ENCODE measurements around the gene VSTM2B.
"Not testable (repeated sequence)": the region's sequence is repeated elsewhere in the genome, so short reads cannot be mapped to it uniquely, and the experiment has no call there.

Gene VSTM2B

DNA sequence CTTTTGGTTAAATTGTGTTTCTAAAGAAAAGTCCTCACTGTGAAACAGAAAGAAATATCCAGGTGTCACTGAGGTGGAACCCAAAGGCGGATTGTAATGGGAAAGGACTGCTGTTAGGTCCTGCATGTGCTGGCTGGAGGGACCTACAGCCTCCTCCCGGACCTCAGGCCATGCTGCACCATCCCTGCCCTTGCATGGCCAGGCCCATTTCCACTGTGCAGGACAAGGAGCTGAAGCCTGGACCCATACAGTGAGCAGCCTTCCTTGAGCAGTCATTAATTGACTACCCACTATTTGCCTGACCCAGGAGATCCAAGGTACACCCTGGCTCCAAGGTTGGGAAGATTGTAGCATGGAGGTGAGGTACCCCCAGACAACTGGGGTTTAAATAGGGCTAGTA, 17.6 kb downstream of the VSTM2B start:
- Histone ChIP-seq H3K9ac (ENCODE audit: low read length) (no peak overlapping the region), H3K9me3 (ENCODE audit: low read length) (no peaks in the 10 kb centered on the region), H3K27ac (ENCODE audit: low read depth, low read length, poor library complexity, severe bottlenecking) (no peak overlapping the region), H3K4me2 (ENCODE audit: low read length) (no peak overlapping the region), H3F3A (ENCODE audit: insufficient read depth, low read length) (no peaks in the 10 kb centered on the region), H3K27me3 (ENCODE audit: insufficient read depth, low read length) (no peaks in the 10 kb centered on the region), H2AFZ (ENCODE audit: low read length) (no peak overlapping the region), H3K4me1 (ENCODE audit: insufficient read depth, low read length, severe bottlenecking) (no peaks in the 10 kb centered on the region), H3K79me2 (ENCODE audit: insufficient read depth, low read length) (no peaks in the 10 kb centered on the region), H4K20me1 (ENCODE audit: insufficient read depth, low read length) (no peaks in the 10 kb centered on the region), H3K36me3 (ENCODE audit: insufficient read depth, low read length) (no peaks in the 10 kb centered on the region), H3K9me2 (ENCODE audit: low read depth, low read length) (no peaks in the 10 kb centered on the region), H3K4me3 (ENCODE audit: low read depth, low read length, poor library complexity, severe bottlenecking) (no peak overlapping the region)
- TF ChIP-seq, protein P1, sequence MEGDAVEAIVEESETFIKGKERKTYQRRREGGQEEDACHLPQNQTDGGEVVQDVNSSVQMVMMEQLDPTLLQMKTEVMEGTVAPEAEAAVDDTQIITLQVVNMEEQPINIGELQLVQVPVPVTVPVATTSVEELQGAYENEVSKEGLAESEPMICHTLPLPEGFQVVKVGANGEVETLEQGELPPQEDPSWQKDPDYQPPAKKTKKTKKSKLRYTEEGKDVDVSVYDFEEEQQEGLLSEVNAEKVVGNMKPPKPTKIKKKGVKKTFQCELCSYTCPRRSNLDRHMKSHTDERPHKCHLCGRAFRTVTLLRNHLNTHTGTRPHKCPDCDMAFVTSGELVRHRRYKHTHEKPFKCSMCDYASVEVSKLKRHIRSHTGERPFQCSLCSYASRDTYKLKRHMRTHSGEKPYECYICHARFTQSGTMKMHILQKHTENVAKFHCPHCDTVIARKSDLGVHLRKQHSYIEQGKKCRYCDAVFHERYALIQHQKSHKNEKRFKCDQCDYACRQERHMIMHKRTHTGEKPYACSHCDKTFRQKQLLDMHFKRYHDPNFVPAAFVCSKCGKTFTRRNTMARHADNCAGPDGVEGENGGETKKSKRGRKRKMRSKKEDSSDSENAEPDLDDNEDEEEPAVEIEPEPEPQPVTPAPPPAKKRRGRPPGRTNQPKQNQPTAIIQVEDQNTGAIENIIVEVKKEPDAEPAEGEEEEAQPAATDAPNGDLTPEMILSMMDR (IDR thresholded peaks at IDR 0.05; ENCODE audit: low read length) = no peak
- no peak for TF ChIP-seq EZH2 (IDR thresholded peaks at IDR 0.05; ENCODE audit: borderline replicate concordance, low read length)

DNA sequence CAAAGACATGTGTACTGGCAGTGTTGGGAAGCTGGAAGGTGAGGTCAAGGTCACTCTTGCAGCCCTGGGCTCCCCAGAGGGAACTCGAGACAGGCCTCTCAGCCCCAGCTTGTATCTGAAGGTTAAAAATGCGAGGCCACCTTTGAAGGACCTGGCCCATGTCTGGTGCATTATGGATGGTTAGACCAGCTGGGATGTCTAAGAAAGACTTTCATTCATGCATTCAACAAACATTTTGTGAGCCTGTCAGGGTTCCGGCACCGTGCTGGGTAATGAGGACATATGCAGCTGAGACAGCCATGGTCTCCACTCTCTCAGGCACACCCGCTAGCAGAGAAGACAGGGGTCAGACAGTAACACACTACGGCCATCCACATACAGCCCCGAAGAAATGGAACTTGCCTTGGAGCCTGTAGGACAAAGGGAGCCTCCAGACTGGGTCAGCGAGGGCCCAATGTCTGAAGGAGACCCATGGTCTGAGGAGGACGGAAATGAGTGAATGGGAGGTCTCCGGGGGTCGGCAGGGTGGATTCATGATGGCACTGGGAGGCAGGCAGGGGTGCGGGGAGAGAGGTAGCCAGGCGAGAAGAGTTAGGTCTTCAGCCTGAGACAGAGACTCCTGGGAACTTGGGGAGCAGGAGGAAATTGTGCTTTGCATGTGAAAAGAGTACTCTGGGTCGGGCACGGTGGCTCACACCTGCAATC, 19.0 kb downstream of the VSTM2B start:
- Histone ChIP-seq H3K9me3 (ENCODE audit: low read length) (no peaks in the 10 kb centered on the region), H3K79me2 (ENCODE audit: insufficient read depth, low read length) (no peaks in the 10 kb centered on the region), H3K4me1 (ENCODE audit: insufficient read depth, low read length, severe bottlenecking) (no peaks in the 10 kb centered on the region), H3K9me2 (ENCODE audit: low read depth, low read length) (no peaks in the 10 kb centered on the region), H3K36me3 (ENCODE audit: insufficient read depth, low read length) (no peaks in the 10 kb centered on the region), H3K9ac (ENCODE audit: low read length) (no peak overlapping the region), H3K4me2 (ENCODE audit: low read length) (no peak overlapping the region), H3K4me3 (ENCODE audit: low read depth, low read length, poor library complexity, severe bottlenecking) (no peak overlapping the region), H3K27ac (ENCODE audit: low read depth, low read length, poor library complexity, severe bottlenecking) (no peak overlapping the region), H3F3A (ENCODE audit: insufficient read depth, low read length) (no peaks in the 10 kb centered on the region), H3K27me3 (ENCODE audit: insufficient read depth, low read length) (no peaks in the 10 kb centered on the region), H4K20me1 (ENCODE audit: insufficient read depth, low read length) (no peaks in the 10 kb centered on the region), H2AFZ (ENCODE audit: low read length) (no peak overlapping the region)
- TF ChIP-seq EZH2 (IDR thresholded peaks at IDR 0.05; ENCODE audit: borderline replicate concordance, low read length) = no peak
- TF ChIP-seq, protein P1 (IDR thresholded peaks at IDR 0.05; ENCODE audit: low read length) = no peak

DNA sequence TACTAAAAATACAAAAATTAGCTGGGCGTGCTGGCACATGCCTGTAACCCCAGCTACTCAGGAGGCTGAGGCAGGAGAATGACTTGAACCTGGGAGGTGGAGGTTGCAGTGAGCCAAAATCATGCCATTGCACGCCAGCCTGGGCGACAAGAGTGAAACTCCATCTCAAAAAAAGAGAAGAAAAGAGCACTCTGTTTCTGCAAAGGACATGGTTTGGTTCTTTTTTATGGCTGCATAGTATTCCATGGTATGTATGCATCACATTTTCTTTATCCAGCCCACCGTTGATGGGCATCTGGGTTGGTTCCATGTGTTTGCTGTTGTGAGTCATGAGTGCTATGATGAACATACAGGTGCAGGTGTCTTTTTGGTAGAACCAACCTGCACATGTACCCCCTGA, 19.7 kb downstream of the VSTM2B start:
- not testable (repeated sequence) for H2AFZ ChIP-seq (ENCODE audit: low read length); H3K36me3 ChIP-seq (ENCODE audit: insufficient read depth, low read length); H3K79me2 ChIP-seq (ENCODE audit: insufficient read depth, low read length); H3K4me3 ChIP-seq (ENCODE audit: low read depth, low read length, poor library complexity, severe bottlenecking); H3K27me3 ChIP-seq (ENCODE audit: insufficient read depth, low read length); H3K4me1 ChIP-seq (ENCODE audit: insufficient read depth, low read length, severe bottlenecking); H3K9me2 ChIP-seq (ENCODE audit: low read depth, low read length); H3K27ac ChIP-seq (ENCODE audit: low read depth, low read length, poor library complexity, severe bottlenecking); H3K4me2 ChIP-seq (ENCODE audit: low read length); H3F3A ChIP-seq (ENCODE audit: insufficient read depth, low read length); H4K20me1 ChIP-seq (ENCODE audit: insufficient read depth, low read length); H3K9me3 ChIP-seq (ENCODE audit: low read length); H3K9ac ChIP-seq (ENCODE audit: low read length)

Data from OCI-LY1 (cell line).